Activated CD8-positive, alpha-beta memory T cell treated with anti-CD3 and anti-CD28 coated beads, Interleukin-2, amount 10 ng/mL, durations not matched to agents 7 days and 5 days (primary cell): Measurements from ENCODE around the gene FRMD4A. TPM values are rescaled to one million over a fixed set of nuclear protein-coding genes. Genes with fewer than 3 reads are reported as not detected.
"Not testable (repeated sequence)": the region's sequence is repeated elsewhere in the genome, so short reads cannot be mapped to it uniquely, and the experiment has no call there.

Experiments
- ATAC-seq: fragments of 150-1000 bp; cut with Tn5 transposase; one replicate; pipeline ENCODE4 v1.10.0; 2021; ENCODE audit warnings: moderate library complexity
- CTCF ChIA-PET: fragments of 350-600 bp; sonication (Branson Sonifier 250); formaldehyde crosslinking; loops from one replicate; lab custom pipeline; 2021; ENCODE audit warnings: antibody characterized with exemption; lab: Charles Lee
- DNase-seq: peaks from one replicate; pipeline ENCODE4 v3.0.0-alpha.2; 2020
- H3K27ac Mint-ChIP-seq: one replicate; pipeline ENCODE4 v1.8.0; 2021; ENCODE audit warnings: mild to moderate bottlenecking, mixed read lengths
- H3K27me3 Mint-ChIP-seq: one replicate; pipeline ENCODE4 v1.8.0; 2021; ENCODE audit warnings: mixed read lengths
- H3K36me3 Mint-ChIP-seq: one replicate; pipeline ENCODE4 v1.8.0; 2021; ENCODE audit warnings: mild to moderate bottlenecking, mixed read lengths
- H3K4me1 Mint-ChIP-seq: one replicate; pipeline ENCODE4 v1.8.0; 2021; ENCODE audit warnings: mixed read lengths
- H3K4me3 Mint-ChIP-seq: one replicate; pipeline ENCODE4 v1.8.0; 2021; ENCODE audit warnings: mild to moderate bottlenecking, moderate library complexity, mixed read lengths
- H3K9me3 Mint-ChIP-seq: one replicate; pipeline ENCODE4 v1.8.0; 2022; ENCODE audit warnings: low read depth, mixed read lengths
- total RNA-seq, 2 experiments: library from RNA; stranded (reverse); gene quantifications; one replicate each; pipeline ENCODE4 v1.2.3, GENCODE V29; 2021

The FRMD4A gene
- total RNA-seq, 2 experiments from 2014 or later, result 0.09 to 1.2 TPM

DNA sequence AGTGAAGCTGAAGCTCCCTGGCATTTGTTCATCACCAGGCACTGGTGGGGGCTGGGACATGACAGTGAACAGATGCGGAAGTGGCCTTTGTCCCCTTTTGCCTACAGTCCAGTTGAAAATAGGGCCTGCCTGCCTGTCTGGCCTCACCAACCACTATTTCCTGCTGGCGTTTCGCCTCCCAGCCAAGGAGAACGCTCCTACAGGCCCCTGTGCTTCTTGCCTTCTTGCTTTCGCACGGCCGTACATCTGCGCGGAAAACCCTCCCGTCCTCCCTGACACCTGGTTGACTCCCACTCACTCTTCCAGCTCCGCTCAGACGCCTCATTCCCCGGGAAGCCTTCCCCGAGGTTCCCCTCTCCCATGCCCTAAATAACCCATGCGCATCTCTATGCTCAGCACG lies 426.7 kb downstream of the FRMD4A start:
- CTCF ChIA-PET, result interaction anchor here (0.6 kb wide), 1 partner anchor 1197 kb away, joined by 3 read pairs; no protein-coding TSS in a partner anchor
- no peaks in the 10 kb centered on the region for H3K36me3 Mint-ChIP-seq
- H3K27me3 Mint-ChIP-seq, result no peaks in the 10 kb centered on the region
- DNase-seq (no peak), ATAC-seq (no peak)
- H3K4me3 Mint-ChIP-seq, result no peak overlapping the region
- no peaks in the 10 kb centered on the region for H3K4me1 Mint-ChIP-seq
- no peak overlapping the region for H3K27ac Mint-ChIP-seq
- no peaks in the 10 kb centered on the region for H3K9me3 Mint-ChIP-seq

DNA sequence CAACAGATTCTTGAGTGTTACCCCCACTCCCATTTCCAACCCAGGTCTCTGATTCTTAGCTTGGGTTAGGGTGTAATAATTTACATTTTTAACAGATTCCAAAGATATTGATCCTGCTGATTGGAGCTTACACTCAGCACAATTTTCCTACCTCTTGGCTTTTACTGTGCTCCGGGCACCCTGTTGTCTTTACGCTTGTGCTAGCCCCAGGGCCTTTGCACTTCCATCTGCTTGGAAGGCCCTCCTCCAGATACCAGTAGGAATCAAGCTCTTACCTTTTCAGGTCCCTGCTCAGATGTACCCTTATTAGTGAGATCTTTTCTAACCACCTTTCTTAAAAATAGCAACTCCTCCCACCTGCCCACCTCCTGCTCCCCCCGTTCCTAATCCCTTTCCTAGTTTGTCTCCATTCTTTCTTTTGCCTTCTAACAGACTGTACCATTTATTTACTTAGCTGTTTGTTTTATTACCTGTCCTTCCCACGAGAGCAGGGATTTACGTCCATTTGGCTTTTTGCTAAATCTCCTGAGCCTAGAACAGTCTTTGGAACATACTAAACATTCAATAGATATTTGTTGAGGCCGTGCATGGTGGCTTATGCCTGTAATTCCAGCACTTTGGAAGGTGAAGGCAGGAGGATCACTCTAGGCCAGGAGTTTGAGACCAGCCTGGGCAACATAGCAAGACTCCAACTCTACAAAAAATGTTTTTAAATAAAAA lies 427.7 kb downstream of the FRMD4A start:
- Mint-ChIP-seq H3K4me3 (no peak overlapping the region), H3K27ac (no peak overlapping the region), H3K4me1 (no peaks in the 10 kb centered on the region), H3K36me3 (no peaks in the 10 kb centered on the region), H3K27me3 (no peaks in the 10 kb centered on the region), H3K9me3 (no peaks in the 10 kb centered on the region)
- no peak for ATAC-seq
- CTCF ChIA-PET, result interaction anchor here (0.6 kb wide), 1 partner anchor 609 kb away, joined by 3 read pairs; no protein-coding TSS in a partner anchor
- no peak for DNase-seq

DNA sequence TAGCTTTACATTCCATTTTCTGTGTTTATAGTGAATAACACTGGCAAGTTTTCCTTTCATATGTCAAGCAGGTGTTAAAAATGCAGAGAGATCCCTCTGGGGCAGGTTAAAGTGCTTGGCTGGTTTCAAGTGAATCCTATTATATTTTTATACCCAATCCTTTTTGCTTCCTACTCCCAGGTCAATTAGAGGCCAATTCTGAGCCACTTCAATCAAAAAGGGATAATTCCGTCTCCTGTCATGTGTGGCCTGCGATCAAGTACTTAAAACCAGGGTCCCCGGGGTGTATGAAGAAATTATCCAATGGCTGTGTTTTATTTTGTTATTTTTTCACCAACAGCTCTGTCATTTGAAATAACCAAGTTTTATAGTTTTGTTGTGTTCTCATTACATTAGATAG lies 430.8 kb downstream of the FRMD4A start:
- CTCF ChIA-PET, result no interaction called here
- Mint-ChIP-seq H3K27ac (no peak overlapping the region), H3K27me3 (peaks cover 5% of the 10 kb centered on the region), H3K9me3 (no peaks in the 10 kb centered on the region), H3K4me1 (no peaks in the 10 kb centered on the region), H3K36me3 (no peaks in the 10 kb centered on the region), H3K4me3 (no peak overlapping the region)
- no peak for DNase-seq
- no peak for ATAC-seq

- H3K4me1 Mint-ChIP-seq, H3K4me3 Mint-ChIP-seq, ATAC-seq, H3K9me3 Mint-ChIP-seq, H3K36me3 Mint-ChIP-seq, CTCF ChIA-PET, DNase-seq, H3K27ac Mint-ChIP-seq: not testable (repeated sequence)
- H3K27me3 Mint-ChIP-seq, result peaks cover 37% of the 10 kb centered on the region
Measured at GRCh38 chr10:13896146-13896545, 434.6 kb downstream of the FRMD4A start.

DNA sequence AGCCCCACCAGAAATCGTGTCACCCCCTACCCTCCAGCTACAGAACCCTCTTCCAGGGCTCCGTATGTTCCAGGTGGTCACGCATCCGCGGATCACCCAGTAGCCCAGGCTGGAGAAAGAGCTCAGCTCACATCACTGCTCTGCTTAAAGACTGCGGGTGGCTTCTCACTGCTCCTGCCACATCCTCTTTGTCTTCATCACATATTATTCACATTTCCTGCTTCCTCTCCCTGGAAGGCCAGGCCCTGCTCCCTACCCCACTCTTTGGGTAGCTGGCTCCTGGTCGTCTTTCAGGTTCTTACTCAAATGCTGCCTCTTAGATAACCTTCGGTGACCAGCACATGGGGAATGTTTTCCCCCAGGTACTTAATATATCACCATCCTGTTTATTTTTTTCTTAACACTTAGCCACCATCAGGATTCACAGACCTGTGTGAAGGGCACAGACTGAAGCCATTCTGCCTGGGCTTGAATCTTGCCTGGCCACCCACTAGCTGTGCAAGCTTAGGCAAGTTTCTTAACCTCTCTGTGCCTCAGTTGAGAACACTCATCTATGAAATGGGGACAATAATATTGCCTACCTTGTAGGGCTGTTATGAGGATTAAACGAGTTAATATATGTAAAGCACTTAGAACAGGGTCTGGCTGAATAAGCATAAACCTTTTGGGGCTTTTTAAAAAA lies 436.2 kb downstream of the FRMD4A start:
- Mint-ChIP-seq H3K27ac (no peak overlapping the region), H3K4me3 (no peak overlapping the region), H3K4me1 (peaks cover 2% of the 10 kb centered on the region), H3K27me3 (peaks cover 53% of the 10 kb centered on the region), H3K36me3 (no peaks in the 10 kb centered on the region), H3K9me3 (no peaks in the 10 kb centered on the region)
- no peak for DNase-seq
- no peak for ATAC-seq
- CTCF ChIA-PET, result no interaction called here

DNA sequence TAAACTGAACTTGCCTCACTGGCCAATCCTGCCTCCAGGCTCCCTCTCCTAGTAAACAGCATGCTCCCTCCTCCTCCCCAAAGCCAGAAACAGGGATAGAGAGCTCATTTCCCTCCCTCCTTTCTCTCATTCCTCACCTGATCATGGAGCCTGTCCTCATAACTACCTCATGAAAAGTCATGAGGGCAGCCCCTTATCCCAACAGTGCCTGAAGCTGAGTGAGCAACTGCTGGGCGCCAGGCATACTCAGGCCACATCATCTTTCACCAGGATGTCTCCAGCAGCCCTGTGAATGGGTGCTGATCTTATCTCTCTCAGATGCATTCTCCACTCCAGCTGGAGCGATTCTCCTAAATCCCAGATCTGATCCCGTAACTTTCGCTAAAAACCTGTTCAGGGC lies 436.8 kb downstream of the FRMD4A start:
- H3K4me1 Mint-ChIP-seq, result peaks cover 2% of the 10 kb centered on the region
- H3K4me3 Mint-ChIP-seq, result no peak overlapping the region
- CTCF ChIA-PET, result no interaction called here
- peaks cover 59% of the 10 kb centered on the region for H3K27me3 Mint-ChIP-seq
- no peaks in the 10 kb centered on the region for H3K36me3 Mint-ChIP-seq
- H3K27ac Mint-ChIP-seq, result no peak overlapping the region
- no peak for ATAC-seq
- no peaks in the 10 kb centered on the region for H3K9me3 Mint-ChIP-seq
- no peak for DNase-seq

GRCh38 chr10:13892871-13893270 lies 437.9 kb downstream of the FRMD4A start:
- CTCF ChIA-PET, result no interaction called here
- H3K27me3 Mint-ChIP-seq, result peaks cover 69% of the 10 kb centered on the region
- no peaks in the 10 kb centered on the region for H3K9me3 Mint-ChIP-seq
- ATAC-seq (no peak), DNase-seq (no peak)
- no peaks in the 10 kb centered on the region for H3K36me3 Mint-ChIP-seq
- peaks cover 2% of the 10 kb centered on the region for H3K4me1 Mint-ChIP-seq
- no peak overlapping the region for H3K4me3 Mint-ChIP-seq
- H3K27ac Mint-ChIP-seq, result no peak overlapping the region

GRCh38 chr10:13892001-13892491 lies 438.7 kb downstream of the FRMD4A start:
- peaks cover 2% of the 10 kb centered on the region for H3K4me1 Mint-ChIP-seq
- DNase-seq (no peak), ATAC-seq (no peak)
- H3K27ac Mint-ChIP-seq, result no peak overlapping the region
- H3K27me3 Mint-ChIP-seq, result peaks cover 74% of the 10 kb centered on the region
- no peaks in the 10 kb centered on the region for H3K9me3 Mint-ChIP-seq
- CTCF ChIA-PET, result no interaction called here
- no peak overlapping the region for H3K4me3 Mint-ChIP-seq
- H3K36me3 Mint-ChIP-seq, result no peaks in the 10 kb centered on the region

DNA sequence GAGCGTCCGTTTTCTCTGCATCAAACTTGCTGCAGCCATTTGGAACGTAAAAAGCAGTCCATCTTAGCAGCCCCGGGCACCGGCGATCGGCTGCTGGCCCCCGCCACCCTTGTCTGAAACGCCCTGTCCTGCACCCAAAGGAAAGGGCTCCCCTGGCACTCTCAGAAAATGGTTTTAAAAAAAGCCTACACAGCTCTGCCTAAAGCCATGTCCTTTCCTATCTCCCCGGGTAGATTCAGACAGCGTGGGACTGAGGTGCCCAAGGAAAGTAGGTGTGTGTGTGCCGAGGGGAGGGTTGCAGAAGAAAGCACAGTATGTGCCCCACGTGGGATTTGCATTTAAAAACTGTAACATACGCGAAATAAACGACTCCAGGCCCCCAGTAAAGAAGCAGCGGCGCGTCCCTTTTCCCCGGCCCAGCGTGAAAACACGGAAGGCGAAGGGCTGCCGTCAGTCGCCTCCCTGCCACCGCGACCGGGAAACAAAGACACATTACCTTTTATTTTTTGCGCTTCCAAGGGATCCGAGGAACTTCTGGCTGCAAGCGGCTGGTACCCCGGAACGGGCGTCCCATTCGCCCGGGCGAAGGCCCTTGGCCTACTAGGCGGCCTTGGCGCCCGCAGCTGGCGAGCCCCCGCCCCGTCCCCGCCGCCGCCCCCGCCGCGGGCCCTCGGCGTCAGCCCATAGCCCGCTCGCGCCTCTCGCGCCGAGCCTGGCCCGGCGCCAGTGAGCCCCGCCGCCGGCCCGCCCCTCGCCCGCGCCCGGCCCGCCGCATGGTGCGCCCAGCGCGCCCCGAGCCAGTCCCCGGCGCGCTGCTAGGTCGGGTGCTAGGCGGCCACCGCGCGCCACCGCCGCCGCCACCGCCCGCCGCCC lies 439.4 kb downstream of the FRMD4A start:
- Mint-ChIP-seq H3K4me1 (peaks cover 3% of the 10 kb centered on the region), H3K27ac (no peak overlapping the region), H3K27me3 (peaks cover 74% of the 10 kb centered on the region), H3K4me3 (no peak overlapping the region), H3K36me3 (no peaks in the 10 kb centered on the region), H3K9me3 (no peaks in the 10 kb centered on the region)
- no peak for ATAC-seq
- CTCF ChIA-PET, result no interaction called here
- no peak for DNase-seq

DNA sequence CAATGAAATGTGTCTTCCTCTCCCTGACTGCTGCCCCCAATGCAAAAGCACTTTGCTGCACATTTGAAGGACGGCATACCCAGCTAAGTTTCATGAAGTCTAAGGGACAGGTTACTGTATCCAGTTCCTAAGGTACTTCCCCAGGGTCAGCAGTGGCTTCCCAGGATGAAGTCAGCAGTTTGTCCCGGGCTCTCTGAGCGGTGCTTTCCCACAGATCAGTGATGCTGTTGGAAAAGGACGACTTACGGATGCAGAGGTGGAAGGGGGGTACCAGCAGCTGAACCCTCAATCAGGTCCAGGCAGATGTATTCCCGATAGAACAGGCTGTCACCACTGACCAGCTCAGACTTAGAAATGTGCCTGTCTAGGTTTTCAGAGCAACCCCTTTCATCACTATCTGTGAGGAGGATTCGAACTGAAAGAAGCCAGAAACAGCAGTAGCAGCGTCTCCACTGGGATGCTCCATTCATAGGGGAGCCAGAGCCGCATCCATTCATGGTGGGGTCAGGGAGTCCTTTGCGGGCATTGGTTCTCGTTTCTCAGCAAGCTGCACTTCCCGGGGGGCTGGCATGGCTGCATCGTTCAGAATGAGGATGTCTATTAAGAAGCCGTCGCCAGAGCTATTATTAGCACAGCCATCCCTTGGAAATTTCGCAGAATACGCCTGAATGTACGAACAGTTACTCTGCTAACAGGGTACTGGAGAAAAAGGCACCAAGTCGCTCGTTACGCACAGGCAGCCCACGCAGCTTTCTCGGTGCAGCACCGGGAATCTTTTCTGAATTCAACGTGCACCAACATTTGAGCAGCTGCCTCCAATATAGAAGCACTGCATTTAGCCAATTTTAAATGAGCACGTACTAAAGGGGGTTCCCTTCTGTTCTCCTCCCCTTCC lies 440.2 kb downstream of the FRMD4A start:
- no peaks in the 10 kb centered on the region for H3K36me3 Mint-ChIP-seq
- ATAC-seq (no peak), DNase-seq (no peak)
- H3K27me3 Mint-ChIP-seq, result peaks cover 78% of the 10 kb centered on the region
- no peaks in the 10 kb centered on the region for H3K9me3 Mint-ChIP-seq
- no peak overlapping the region for H3K4me3 Mint-ChIP-seq
- CTCF ChIA-PET, result no interaction called here
- H3K27ac Mint-ChIP-seq, result no peak overlapping the region
- peaks cover 3% of the 10 kb centered on the region for H3K4me1 Mint-ChIP-seq

GRCh38 chr10:13887761-13888160 lies 443.0 kb downstream of the FRMD4A start:
- no peak overlapping the region for H3K4me3 Mint-ChIP-seq
- CTCF ChIA-PET, result no interaction called here
- H3K27ac Mint-ChIP-seq, result no peak overlapping the region
- peaks cover 57% of the 10 kb centered on the region for H3K27me3 Mint-ChIP-seq
- no peaks in the 10 kb centered on the region for H3K36me3 Mint-ChIP-seq
- H3K9me3 Mint-ChIP-seq, result no peaks in the 10 kb centered on the region
- peaks cover 3% of the 10 kb centered on the region for H3K4me1 Mint-ChIP-seq
- no peak for DNase-seq
- no peak for ATAC-seq

- ATAC-seq (no peak), DNase-seq (no peak)
- Mint-ChIP-seq H3K36me3 (no peaks in the 10 kb centered on the region), H3K4me1 (peaks cover 1% of the 10 kb centered on the region), H3K4me3 (no peak overlapping the region), H3K27ac (no peak overlapping the region), H3K27me3 (peaks cover 38% of the 10 kb centered on the region), H3K9me3 (no peaks in the 10 kb centered on the region)
- CTCF ChIA-PET, result no interaction called here
Measured at GRCh38 chr10:13885238-13885990, 445.3 kb downstream of the FRMD4A start.
